Stimulated activated CD8-positive, alpha-beta memory T cell treated with anti-CD3 and anti-CD28 coated beads, Interleukin-4, amount 100 ng/mL, for 24 hours (primary cell): ENCODE results near the gene HAVCR1.
A peak's percentile ranks its signal among the peaks of the same experiment; 100 is the strongest.
"Not testable (repeated sequence)": the region's sequence is repeated elsewhere in the genome, so short reads cannot be mapped to it uniquely, and the experiment has no call there.

Experiments
- DNase-seq: peaks from one replicate; pipeline ENCODE4 v3.0.0-alpha.2; 2020; ENCODE audit warnings: low read depth

The HAVCR1 gene

DNA sequence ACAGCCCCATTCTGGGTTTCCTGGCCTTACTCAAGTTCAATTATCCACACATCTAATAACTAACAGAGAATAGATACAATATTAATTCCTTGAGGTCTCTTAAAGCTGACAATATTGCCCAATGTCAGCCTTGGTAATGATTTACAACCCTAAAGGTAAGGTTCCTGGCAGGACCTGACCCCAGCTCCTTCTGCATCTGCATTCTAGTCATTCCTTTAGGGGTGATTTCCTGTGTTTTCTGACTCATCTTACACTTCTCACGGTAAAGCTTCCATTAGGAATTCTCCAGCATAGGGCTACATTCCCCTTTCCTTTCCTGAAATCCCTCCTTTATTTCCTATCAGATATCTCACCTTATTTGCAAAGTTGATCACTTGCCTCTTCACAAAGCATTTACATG, 9.3 kb downstream of the HAVCR1 start:
- no peak for DNase-seq

DNA sequence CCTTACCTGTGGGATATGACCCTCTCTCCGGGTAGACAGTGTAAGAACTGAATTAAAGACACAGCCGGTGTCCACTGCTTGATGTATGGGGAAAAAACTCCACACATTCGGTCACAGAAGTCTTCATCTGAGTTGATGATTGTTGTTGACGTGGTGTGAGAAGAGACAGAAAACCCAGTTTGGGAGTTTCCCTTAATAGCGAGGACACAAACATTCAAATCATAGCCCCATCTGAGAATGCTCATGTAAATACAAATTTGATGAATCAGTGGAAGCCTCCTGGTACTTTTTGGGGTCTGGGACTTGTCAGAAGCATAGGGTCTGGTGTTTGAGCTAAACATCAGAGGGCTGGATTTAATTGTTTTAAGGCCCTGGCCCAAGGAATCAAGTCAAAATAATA, 11.0 kb downstream of the HAVCR1 start:
- DNase-seq = no peak

DNA sequence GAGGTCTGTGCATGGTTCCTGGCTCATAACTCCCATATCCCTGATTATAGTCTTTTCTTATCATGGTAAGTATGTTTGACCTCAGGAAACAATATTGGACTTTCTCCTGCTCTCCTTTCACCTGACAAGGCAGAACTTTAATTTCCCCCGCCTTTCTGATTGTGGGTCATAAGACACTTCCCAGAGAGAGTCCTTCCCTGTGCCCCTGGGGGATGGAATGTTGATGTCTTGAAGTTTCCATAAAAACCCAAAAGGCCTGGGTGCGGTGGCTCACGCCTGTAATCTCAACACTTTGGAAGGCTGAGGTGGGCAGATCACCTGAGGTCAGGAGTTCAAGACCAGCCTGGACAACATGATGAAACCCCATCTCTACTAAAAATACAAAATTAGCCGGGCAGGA, 11.9 kb downstream of the HAVCR1 start:
- not testable (repeated sequence) for DNase-seq

DNA sequence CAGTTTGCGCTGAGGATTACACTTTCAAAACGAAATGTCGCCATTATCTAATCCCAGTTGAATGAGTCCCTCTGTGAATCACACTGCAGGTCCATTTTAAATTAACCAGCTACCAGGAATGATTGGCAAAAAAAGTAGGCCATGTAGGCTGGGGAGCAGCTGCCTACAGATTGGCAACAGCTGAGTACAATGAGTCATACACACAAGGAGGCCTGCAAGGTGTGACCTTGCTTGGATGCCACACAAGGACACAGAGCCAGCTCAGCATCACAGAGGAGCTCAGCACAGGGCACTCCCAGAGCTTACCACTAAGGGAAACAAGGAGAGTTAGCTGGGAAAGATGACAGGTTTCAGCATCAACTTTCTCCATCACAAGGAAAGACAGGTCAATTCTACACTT, 12.9 kb downstream of the HAVCR1 start:
- no peak for DNase-seq

DNA sequence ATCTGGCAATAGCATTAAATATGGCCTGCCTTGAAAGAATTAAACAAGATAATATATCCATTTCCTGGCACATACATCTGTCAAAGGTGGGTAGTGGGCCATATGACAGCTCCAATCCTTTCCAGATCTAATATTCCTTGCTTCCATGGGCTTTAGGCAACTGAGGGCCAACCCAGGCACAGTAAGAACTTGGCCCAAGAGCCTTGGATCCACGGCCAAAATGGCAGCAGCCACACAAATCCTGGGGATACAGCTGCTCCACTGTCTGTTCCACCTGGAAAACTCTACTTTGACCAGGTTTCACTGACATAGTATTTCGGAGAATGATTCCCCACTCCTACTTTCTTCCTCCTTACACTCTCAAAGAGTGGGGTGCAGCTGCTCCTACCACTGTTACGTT, 13.3 kb downstream of the HAVCR1 start:
- no peak for DNase-seq

DNA sequence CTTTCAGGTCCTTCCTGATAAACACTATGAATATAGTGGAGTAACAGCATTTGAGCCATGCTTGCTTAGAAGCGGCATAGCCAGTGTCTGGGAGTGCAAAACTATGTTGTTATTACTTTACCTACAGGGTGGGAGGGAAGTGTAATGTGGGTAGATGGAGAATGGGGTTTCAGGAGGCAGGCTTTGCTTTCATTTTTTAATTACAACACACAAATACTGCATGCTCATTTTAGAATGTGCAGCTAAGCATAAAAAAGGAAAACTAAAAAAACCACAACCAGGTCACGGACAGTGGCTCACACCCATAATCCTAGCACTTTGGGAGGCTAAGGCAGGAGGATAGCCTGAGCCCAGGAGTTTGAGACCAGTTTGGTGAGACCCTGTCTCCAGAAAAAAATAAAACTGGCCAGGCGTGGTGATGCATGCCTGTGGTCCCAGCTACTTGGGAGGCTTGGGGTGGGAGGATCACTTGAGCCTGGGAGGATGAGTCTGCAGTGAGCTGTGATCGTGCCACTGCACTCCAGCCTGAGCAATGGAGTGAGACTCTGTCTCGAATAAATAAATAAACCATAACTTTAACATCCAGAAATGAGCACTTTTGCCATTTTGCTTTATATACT, 20.2 kb downstream of the HAVCR1 start:
- no peak for DNase-seq

DNA sequence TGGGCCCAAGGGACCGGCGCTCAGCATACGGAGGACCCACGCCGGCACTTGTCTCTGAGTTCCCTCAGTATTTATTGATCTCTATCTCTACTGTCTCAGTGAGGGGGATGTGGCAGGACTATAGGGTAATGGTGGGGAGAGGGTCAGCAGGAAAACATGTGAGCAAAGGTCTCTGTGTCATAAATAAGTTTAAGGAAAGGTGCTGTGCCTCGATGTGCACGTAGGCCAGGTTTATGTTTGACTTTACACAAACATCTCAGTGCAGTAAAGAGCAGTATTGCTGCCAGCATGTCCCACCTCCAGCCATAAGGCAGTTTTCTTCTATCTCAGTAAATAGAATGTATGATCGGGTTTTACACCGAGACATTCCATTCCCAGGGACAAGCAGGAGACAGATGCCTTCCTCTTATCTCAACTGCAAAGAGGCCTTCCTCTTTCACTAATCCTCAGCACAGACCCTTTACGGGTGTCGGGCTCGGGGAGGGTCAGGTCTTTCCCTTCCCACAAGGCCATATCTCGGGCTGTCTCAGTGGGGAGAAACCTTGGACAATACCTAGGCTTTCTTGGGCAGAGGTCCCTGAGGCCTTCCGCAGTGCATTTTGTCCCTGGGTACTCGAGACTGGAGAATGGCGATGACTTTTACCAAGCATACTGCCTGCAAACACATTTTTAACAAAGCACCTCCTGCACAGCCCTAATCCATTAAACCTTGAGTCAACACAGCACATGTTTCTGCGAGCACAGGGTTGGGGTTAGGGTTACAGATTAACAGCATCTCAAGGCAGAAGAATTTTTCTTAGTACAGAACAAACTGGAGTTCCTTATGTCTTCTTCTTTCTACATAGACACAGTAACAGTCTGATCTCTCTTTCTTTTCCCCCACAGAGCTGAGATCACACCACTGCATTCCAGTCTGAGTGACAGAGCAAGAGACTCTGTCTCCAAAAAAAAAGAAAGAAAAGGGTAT, 24.5 kb downstream of the HAVCR1 start:
- not testable (repeated sequence) for DNase-seq

DNA sequence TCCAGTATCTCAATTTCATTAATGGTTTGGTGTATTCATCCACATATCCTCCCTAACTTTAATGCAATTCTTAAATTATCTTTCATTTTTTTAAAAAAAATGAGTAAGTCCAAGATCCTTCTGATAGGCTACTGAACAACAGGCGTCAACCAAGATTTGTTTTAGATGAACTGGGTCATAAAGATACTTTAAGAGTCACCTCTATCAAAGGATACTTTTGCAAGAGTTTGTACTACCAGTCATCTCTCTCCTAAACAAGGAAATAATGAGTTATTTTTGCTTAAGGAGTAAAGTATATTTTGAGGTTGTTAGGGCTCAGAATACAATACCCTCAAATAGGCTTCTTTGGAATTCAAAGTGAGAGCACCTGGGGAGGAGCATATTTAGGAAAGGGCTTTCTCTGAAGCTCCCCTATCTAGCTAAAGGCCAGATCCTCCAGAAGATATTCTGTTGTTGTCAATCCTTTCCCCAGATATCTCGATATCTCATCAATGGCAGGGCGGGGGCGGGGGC, 25.8 kb downstream of the HAVCR1 start:
- DNase-seq = no peak

DNA sequence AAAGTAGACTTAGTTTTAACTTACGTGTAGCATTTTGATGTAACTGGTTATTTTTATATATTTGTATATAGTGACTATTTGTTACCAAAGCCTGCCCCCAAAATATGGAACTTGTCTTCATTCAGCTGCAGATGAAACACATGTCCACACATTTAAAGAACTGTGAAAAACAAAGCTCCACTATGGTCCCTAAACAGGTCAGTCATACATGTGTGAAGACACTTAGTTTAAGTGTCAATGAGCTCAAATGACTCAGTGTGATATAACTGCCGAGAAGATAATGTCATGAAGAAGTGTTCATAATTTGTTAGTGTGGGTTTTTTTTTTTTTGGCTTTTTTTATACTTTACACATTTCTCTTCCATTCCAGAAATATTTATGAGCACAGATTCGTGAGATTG, 28.2 kb downstream of the HAVCR1 start:
- DNase-seq = no peak

DNA sequence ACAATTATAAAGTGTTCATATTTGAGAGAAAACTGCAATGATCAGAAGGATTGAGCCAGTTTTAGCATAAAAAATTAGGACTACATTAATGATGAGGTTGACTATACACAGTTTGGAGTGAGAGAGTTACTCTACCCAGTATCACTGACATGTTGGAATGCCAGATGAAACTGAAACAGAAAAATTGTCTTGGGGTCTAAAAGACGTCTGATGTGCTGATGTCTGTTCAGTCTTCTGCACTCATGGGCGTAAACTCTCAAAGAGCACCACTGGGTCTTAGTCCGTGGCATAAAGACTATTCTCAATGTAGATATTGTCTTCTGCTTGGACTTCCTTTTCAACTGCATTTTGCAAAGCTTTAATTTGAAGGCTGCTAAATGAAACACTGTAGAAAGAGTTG, 29.5 kb downstream of the HAVCR1 start:
- no peak for DNase-seq

DNA sequence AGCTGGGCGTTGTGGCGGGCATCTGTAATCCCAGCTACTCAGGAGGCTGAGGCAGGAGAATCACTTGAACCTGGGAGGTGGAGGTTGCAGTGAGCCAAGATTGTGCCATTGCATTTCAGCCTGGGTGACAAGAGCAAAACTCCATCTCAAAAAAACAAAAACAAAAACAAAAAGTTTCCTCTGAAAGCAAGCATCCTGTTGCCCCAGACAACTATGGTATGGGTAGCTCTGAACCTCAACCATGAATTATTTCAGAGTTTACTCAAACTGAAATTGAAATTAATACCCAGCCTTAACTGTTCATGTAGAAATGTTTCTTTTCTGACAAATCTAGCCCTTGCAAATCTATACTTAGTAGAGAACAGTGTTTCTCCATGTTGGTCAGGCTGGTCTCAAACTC, 31.3 kb downstream of the HAVCR1 start:
- not testable (repeated sequence) for DNase-seq

DNA sequence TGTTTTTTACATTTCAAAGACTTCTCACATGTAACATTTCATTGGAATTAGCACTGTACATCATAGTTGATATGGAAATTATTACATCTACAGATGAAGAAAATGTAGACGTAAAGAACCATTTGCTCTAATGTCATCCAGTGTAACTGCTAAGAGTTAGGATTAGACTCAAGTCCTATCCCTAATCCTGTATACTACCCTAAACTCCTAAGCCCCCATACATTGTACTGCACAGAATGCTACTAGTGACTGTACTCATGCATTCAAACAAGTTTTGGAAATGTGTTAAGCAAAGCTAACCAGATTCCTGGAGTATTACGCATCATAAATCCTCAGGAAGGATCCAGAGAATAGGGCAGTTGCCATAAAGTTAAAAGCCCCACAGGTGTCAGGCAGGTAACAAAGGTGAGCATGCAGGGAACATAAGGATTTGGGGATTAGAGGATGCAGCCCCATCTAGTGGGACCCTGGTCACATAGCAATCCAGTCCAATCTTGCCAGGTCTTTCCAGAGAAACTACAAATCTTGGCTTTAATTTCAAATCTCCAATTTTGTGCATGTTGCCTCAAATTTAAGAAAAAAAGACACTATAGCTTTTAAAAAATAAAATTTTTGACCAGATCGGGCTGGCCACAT, 32.0 kb downstream of the HAVCR1 start:
- no peak for DNase-seq

DNA sequence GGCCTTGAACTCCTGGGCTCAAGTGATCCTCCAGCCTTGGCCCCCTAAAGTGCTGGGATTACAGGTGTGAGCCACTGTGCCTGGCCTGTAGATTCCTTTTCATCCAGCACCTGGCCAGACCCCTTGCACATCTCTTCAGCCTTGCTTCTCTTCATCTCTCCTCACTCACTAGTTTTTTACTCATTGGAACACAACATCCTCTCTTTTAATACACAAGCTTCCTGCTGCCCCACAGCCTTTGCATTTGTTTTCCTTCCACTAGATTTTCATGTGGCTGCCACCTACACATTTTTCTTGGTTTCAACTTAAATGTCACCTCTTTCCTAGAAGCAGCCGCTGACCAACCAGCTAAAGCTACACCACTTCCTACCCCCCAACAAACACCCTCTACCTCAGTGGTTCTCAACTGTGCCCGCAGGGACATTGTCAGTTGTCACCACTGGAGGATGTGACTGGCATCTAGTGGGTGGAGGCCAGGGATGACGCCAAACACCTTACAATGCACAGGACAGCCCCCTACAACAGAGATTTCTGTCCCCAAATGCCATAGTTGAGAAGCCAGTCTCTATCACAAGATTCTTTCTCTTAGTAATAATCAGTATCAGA, 33.7 kb downstream of the HAVCR1 start:
- peak; percentile 62 for DNase-seq

DNA sequence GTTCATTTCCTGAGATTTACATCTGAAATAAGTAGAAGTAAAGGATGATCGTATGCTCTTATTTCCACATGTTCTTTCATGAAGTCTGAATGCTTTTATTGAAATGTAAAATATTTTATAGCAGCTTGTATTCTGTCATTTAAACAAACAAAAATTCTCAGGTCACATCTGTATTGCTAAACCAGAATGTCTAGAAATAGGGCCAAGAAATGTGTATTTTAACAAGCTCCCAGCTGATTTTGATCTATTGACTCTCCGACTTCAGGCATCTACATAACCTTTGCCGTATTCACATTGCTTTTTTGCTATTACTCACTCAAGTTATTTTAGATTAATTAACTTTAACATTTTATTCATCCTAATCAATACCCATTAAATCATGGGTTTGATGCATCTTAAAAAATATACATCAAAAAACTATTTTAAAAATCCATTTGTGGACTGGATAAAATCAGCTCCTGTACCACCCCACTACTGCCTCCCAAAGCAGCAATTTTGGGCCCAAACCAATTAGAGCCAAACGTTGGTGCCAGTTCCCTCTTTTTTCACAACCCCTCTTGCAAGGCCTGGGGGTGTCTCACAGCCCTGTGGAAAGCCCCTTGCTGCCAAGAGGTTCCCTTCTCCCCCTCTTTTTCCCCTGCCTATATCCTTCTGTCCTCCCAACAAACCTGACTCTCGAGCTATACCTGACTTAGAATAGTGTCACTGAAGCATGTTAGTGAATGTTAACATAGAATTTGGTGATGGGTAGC, 34.5 kb downstream of the HAVCR1 start:
- no peak for DNase-seq

DNA sequence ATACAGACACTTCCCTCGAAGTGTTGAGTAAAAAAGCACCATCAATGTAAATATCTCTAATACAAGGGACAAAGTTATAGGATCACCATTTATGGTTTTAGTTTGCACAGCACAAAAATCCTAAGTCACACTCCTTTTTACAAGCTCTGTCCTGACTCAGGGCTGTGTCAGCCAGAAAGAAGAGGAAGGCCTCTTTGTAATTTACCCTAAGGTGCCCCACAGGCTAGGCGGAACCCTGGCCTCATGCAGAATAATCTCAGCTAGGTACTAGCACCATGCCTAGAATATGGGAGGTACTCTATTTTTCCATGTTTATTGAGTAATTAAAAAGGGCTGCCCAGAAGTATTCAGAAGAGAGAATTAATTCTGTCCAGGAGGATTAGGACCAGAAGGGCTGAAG, 36.9 kb downstream of the HAVCR1 start:
- DNase-seq = no peak

DNA sequence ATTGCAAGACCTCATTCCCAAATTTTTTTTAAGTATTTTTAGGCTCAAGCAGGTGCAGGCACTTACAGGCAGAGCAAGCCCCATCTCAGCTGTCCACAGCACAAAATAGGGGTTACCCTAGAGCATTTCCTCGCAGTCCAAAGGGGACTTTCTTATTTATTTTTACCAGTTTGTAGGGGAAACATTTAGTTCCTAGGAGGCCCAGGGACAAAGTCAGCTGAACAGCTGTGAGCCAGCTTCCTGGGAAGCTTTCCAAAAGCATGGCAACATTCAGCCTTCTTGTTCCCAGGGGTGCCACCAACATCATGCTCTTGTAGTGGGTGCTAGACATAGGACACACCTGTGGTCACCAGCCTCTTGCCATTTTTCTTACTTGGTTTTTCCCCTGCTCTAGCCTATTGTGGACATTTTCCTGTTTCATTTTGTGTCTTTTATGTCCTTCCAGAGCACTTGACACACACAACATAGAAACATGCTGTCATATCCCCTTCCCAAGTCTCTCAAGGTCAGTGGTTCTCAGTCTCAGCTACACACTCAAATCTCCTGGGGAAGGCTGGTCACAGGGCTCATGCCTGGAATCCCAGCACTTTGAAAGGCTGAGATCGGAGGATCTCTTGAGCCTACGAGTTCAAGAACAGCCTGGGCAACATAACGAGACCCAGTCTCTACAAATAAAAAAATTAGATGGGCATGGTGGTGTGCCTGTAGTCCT, 38.2 kb downstream of the HAVCR1 start:
- DNase-seq = no peak

DNA sequence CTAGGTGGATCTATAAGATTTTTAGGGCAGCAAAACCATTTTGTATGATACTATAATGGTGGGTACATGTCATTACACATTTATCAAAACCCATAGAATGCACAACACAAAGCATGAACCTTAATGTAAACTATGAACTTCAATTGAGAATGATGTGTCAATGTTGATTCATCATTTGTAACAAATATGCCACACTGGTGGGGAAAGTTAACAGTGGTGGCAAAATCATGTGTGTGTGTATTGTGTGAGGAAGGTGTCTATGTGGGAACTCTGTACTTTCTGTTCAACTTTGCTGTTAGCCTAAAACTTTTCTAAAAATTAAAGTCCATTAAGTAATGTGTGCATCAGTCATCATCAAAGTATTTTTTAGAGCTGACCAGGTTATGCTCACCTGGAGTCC, 38.9 kb downstream of the HAVCR1 start:
- DNase-seq = no peak

DNA sequence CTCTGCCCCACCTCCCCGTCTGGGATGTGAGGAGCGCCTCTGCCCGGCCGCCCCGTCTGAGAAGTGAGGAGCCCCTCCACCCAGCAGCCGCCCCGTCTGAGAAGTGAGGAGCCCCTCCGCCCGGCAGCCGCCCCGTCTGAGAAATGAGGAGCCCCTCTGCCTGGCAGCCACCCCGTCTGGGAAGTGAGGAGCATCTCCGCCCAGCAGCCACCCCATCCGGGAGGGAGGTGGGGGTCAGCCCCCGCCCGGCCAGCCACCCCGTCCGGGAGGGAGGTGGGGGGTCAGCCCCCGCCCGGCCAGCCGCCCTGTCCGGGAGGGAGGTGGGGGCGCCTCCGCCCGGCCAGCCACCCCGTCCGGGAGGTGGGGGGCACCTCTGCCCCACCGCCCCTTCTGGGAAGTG, 44.8 kb downstream of the HAVCR1 start:
- DNase-seq = not testable (repeated sequence)

DNA sequence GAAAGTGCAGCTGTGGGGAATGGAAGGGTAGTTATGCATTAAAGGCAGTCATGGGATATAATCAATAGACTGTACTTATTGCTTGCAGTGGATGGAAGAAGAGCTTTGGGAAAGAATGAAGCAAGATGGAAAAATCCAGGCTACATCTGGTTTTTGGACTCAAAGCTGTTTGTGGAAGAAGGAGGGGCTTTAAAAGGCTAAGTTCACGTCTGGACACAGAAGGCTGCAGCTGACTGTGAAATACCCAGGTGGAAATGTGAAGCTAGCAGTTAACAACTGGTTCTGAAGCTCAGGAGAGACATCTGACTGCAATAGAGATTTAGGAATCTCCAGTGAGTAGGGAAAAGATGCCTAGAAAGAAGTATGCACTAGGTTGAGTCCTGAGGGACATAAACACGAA, 52.7 kb downstream of the HAVCR1 start:
- no peak for DNase-seq

DNA sequence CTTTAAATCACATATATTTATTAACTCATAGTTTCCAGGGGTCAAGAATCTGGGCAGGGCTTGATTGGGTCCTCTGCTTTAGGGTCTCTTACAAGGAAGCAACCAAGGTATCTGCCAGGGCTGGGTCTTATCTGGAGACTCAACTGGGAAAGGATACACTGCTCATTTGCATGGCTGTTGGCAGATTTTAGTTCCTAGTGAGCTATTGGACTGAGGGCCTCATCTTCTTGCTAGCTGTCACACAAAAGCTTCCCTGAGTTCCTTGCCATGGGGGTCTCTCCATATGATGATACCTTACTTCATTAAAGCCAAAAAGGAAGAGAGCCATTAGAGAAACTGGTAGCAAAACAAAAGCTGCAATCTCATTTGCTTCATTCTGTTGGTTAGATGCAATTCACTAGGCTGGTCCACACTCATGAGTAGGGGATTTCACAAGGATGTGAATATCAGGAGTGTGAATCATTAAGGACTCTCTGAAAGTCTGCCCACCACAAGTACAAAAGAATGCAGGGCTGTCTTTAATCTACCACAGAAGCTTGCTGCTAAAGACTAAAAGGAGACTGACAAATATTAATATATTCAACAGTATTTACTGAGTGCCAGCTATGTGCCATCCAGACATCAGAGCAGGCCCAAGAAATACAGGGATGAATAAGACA, 53.9 kb downstream of the HAVCR1 start:
- DNase-seq = no peak
